Mesenteric fat pad (tissue), 1 donor: ENCODE results near the gene MCM3AP. TPM values are rescaled to one million over a fixed set of nuclear protein-coding genes. Genes with fewer than 3 reads are reported as not detected.

Experiments used
- DNase-seq: peaks from one replicate; pipeline ENCODE4 v3.0.0-alpha.2; 2020; ENCODE audit warnings: low spot score
- total RNA-seq: library from RNA; stranded (reverse); fragmentation: NEBNext Ultra II Directional; extraction: Animal tissue kit (Norgen Biotek cat#: 25700); gene quantifications from one replicate; pipeline ENCODE4 v1.2.1, GENCODE V29; 2021
- donor health status: DM: yes; HTN: yes; CAD: no.

The MCM3AP gene
- total RNA-seq, 1 donor from 2014 or later = 89.8 TPM

- DNase-seq = no peak
Observed at GRCh38 chr21:46189213-46189958, 96.0 kb downstream of the MCM3AP start.

- DNase-seq = no peak
Observed at GRCh38 chr21:46188226-46189212, 96.9 kb downstream of the MCM3AP start.

GRCh38 chr21:46187814-46188213 lies 97.6 kb downstream of the MCM3AP start:
- DNase-seq = no peak

GRCh38 chr21:46187261-46187660 lies 98.2 kb downstream of the MCM3AP start:
- no peak for DNase-seq

DNA sequence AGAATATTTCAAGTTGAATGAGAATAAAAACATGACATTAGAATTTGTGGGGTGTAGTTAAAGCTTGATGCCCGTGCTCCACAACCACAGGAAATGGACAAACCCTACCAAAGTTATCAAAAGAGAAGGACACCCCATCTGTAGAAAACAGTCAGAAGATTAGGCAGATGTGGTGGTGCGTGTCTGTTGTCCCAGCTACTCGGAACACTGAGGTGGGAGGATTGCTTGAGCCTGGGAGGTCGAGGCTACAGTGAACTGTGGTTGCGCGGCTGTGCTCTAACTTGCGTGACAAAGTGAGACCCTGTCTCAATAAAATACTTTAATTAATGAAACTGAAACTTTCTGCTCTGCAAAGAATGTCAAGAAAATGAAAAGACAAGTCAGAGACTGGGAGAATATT lies 99.7 kb downstream of the MCM3AP start:
- DNase-seq = no peak

Other genes starting within 250 kb of the MCM3AP start
- gene COL6A2, start 187.5 kb downstream of the MCM3AP start, total RNA-seq = 735 TPM
- 0.32 TPM for gene FTCD, start 130.0 kb downstream of the MCM3AP start, total RNA-seq
- gene SPATC1L, start 101.2 kb downstream of the MCM3AP start, total RNA-seq = 5.9 TPM
- gene LSS, start 56.8 kb downstream of the MCM3AP start, total RNA-seq = 81.3 TPM
- 11.1 TPM for gene YBEY, start 731 bp upstream of the MCM3AP start, total RNA-seq
- 0.96 TPM for gene C21orf58, start 38.3 kb upstream of the MCM3AP start, total RNA-seq
- 29.4 TPM for gene PCNT, start 38.5 kb upstream of the MCM3AP start, total RNA-seq
- 33.9 TPM for gene DIP2A, start 173.3 kb upstream of the MCM3AP start, total RNA-seq